Uterus (tissue), 4 donors: ENCODE measurements around the gene GAREM2. TPM values are rescaled to one million over a fixed set of nuclear protein-coding genes. Genes with fewer than 3 reads are reported as not detected.
"Not testable (repeated sequence)": the region's sequence is repeated elsewhere in the genome, so short reads cannot be mapped to it uniquely, and the experiment has no call there.

Experiments
- DNase-seq, 2 donors: peaks; one replicate each; pipeline ENCODE4 v3.0.0-alpha.2; 2019 to 2020
- H3K27ac ChIP-seq, 2 donors: fragments of 200-600 bp; sonication (generic); 1 replicate in 1 of 2; 2 replicates in 1 of 2; pipeline ENCODE4 v1.5.1; 2016 to 2018
- H3K27me3 ChIP-seq, 2 donors: fragments of 200-600 bp; sonication (generic); one replicate each; pipeline ENCODE4 v1.5.1; 2018 to 2019; ENCODE audit warnings: control low read depth in 1 of 2
- H3K36me3 ChIP-seq, 2 donors: fragments of 200-600 bp; sonication (generic); one replicate each; pipeline ENCODE4 v1.5.1; 2019; ENCODE audit warnings: control low read depth in 1 of 2
- H3K4me1 ChIP-seq, 2 donors: fragments of 200-600 bp; sonication (generic); one replicate each; pipeline ENCODE4 v1.5.1; 2018 to 2019; ENCODE audit warnings: control low read depth in 1 of 2
- H3K4me3 ChIP-seq, 2 donors: fragments of 200-600 bp; sonication (generic); 1 replicate in 1 of 2; 2 replicates in 1 of 2; pipeline ENCODE4 v1.5.1; 2018 to 2019; ENCODE audit warnings: mild to moderate bottlenecking in 1 of 2
- H3K9me3 ChIP-seq, 2 donors: fragments of 200-600 bp; sonication (generic); one replicate each; pipeline ENCODE4 v1.5.1; 2019; ENCODE audit warnings: control low read depth in 1 of 2
- CTCF ChIP-seq, 4 experiments: fragments of 200-600 bp in 2 of 4; fragments of 450-650 bp in 2 of 4; sonication (generic) in 2 of 4; IDR thresholded peaks; one replicate each; pipeline ENCODE4 v1.5.1; 2016 to 2019; ENCODE audit warnings: antibody characterized with exemption in 4 of 4, mild to moderate bottlenecking in 2 of 4, moderate library complexity in 1 of 4
- POLR2A ChIP-seq, 2 donors: fragments of 450-650 bp; IDR thresholded peaks; one replicate each; pipeline ENCODE4 v1.6.1; 2016; ENCODE audit warnings: antibody characterized with exemption in 2 of 2, mild to moderate bottlenecking in 1 of 2, moderate library complexity in 1 of 2
- intact Hi-C: fragments of 100-400 bp; cut with DNase I; formaldehyde crosslinking; loops from one replicate; pipeline ENCODE4 v1.15.1; 2023; ENCODE audit warnings: low total_unique reads
- total RNA-seq, 4 donors: library from RNA; depleted of rRNA in 3 of 4; stranded (reverse); fragments of >200 nt in 3 of 4; gene quantifications; one replicate each; pipeline versions ENCODE4 v1.1.0 to v1.2.4, GENCODE V29; 2014 to 2023
- donor health status: DM: yes; HTN: yes; CAD: no.

Gene GAREM2
- total RNA-seq, 4 donors from 2014 or later, result under 0.01 to 5.1 (median 2.2) TPM

- Histone ChIP-seq H3K36me3 (no peaks in the 10 kb centered on the region), H3K27ac (no peak overlapping the region), H3K4me3 (no peak overlapping the region), H3K27me3 (no peaks in the 10 kb centered on the region), H3K9me3 (no peaks in the 10 kb centered on the region), H3K4me1 (no peaks in the 10 kb centered on the region)
- intact Hi-C loops, result no loop called here
- DNase-seq, result no peak
- TF ChIP-seq POLR2A (IDR thresholded peaks at IDR 0.05) (no peak), CTCF (IDR thresholded peaks at IDR 0.05) (no peak)
Observed at GRCh38 chr2:26162963-26163362, 9.9 kb upstream of the GAREM2 start.

GRCh38 chr2:26164231-26164630 lies 8.7 kb upstream of the GAREM2 start:
- Histone ChIP-seq H3K27me3 (no peaks in the 10 kb centered on the region), H3K27ac (no peak overlapping the region), H3K4me3 (no peak overlapping the region), H3K4me1 (no peaks in the 10 kb centered on the region), H3K36me3 (no peaks in the 10 kb centered on the region), H3K9me3 (no peaks in the 10 kb centered on the region)
- DNase-seq, result no peak
- intact Hi-C loops, result no loop called here
- TF ChIP-seq POLR2A (IDR thresholded peaks at IDR 0.05), result no peak
- no peak for TF ChIP-seq CTCF (IDR thresholded peaks at IDR 0.05)

- intact Hi-C loops, result no loop called here
- no peaks in the 10 kb centered on the region for H3K27me3 ChIP-seq
- DNase-seq, result no peak
- no peaks in the 10 kb centered on the region for H3K36me3 ChIP-seq
- H3K9me3 ChIP-seq, result no peaks in the 10 kb centered on the region
- H3K27ac ChIP-seq, result no peak overlapping the region
- TF ChIP-seq CTCF (IDR thresholded peaks at IDR 0.05) (no peak), POLR2A (IDR thresholded peaks at IDR 0.05) (no peak)
- no peak overlapping the region for H3K4me3 ChIP-seq
- H3K4me1 ChIP-seq, result no peaks in the 10 kb centered on the region
Observed at GRCh38 chr2:26164641-26165211, 8.2 kb upstream of the GAREM2 start.

- no peak for DNase-seq
- Histone ChIP-seq H3K27ac (no peak overlapping the region), H3K36me3 (no peaks in the 10 kb centered on the region), H3K9me3 (no peaks in the 10 kb centered on the region), H3K4me1 (no peaks in the 10 kb centered on the region), H3K4me3 (no peak overlapping the region), H3K27me3 (no peaks in the 10 kb centered on the region)
- TF ChIP-seq POLR2A (IDR thresholded peaks at IDR 0.05) (no peak), CTCF (IDR thresholded peaks at IDR 0.05) (no peak)
- intact Hi-C loops, result no loop called here
Observed at GRCh38 chr2:26165403-26165802, 7.5 kb upstream of the GAREM2 start.

GRCh38 chr2:26166541-26166940 lies 6.3 kb upstream of the GAREM2 start:
- H3K27ac ChIP-seq, H3K36me3 ChIP-seq, H3K4me1 ChIP-seq, H3K4me3 ChIP-seq, H3K27me3 ChIP-seq, intact Hi-C loops, DNase-seq, H3K9me3 ChIP-seq: not testable (repeated sequence)

GRCh38 chr2:26168785-26169184 lies 4.1 kb upstream of the GAREM2 start:
- no peak for DNase-seq
- Histone ChIP-seq H3K27me3 (peaks cover 6 to 12% of the 10 kb centered on the region in 2 donors), H3K9me3 (no peaks in the 10 kb centered on the region), H3K36me3 (no peaks in the 10 kb centered on the region), H3K4me3 (no peak overlapping the region), H3K4me1 (peaks cover 0 to 8% of the 10 kb centered on the region in 2 donors), H3K27ac (no peak overlapping the region)
- no peak for TF ChIP-seq CTCF (IDR thresholded peaks at IDR 0.05)
- no peak for TF ChIP-seq POLR2A (IDR thresholded peaks at IDR 0.05)
- intact Hi-C loops, result no loop called here
